Measurements from ENCODE around the gene SLC13A4.
"Not testable (repeated sequence)": the region's sequence is repeated elsewhere in the genome, so short reads cannot be mapped to it uniquely, and the experiment has no call there.

The SLC13A4 gene

GRCh38 chr7:135742371-135742770, 14.4 kb upstream of the SLC13A4 start:
- no peak overlapping the region for H3K4me3 Mint-ChIP-seq
- no peaks in the 10 kb centered on the region for H3K27me3 Mint-ChIP-seq (ENCODE audit: low read depth)
- DNase-seq (ENCODE audit: low spot score): no peak
- no peaks in the 10 kb centered on the region for H3K36me3 Mint-ChIP-seq (ENCODE audit: low read depth)
- H3K9me3 Mint-ChIP-seq: no peaks in the 10 kb centered on the region
- H3K27ac Mint-ChIP-seq: no peak overlapping the region
- no peaks in the 10 kb centered on the region for H3K4me1 Mint-ChIP-seq (ENCODE audit: low read depth)

- Mint-ChIP-seq H3K27ac (no peak overlapping the region), H3K4me3 (no peak overlapping the region), H3K4me1 (ENCODE audit: low read depth) (no peaks in the 10 kb centered on the region), H3K36me3 (ENCODE audit: low read depth) (no peaks in the 10 kb centered on the region), H3K9me3 (no peaks in the 10 kb centered on the region), H3K27me3 (ENCODE audit: low read depth) (no peaks in the 10 kb centered on the region)
- DNase-seq (ENCODE audit: low spot score): no peak
These were observed 13.9 kb upstream of the SLC13A4 start for GRCh38 chr7:135741905-135742304.

- no peaks in the 10 kb centered on the region for H3K9me3 Mint-ChIP-seq
- DNase-seq (ENCODE audit: low spot score): no peak
- H3K36me3 Mint-ChIP-seq (ENCODE audit: low read depth): no peaks in the 10 kb centered on the region
- peaks cover 2% of the 10 kb centered on the region for H3K27me3 Mint-ChIP-seq (ENCODE audit: low read depth)
- H3K4me1 Mint-ChIP-seq (ENCODE audit: low read depth): no peaks in the 10 kb centered on the region
- no peak overlapping the region for H3K4me3 Mint-ChIP-seq
- H3K27ac Mint-ChIP-seq: no peak overlapping the region
These were observed 12.9 kb upstream of the SLC13A4 start for GRCh38 chr7:135740889-135741288.

- not testable (repeated sequence) for DNase-seq (ENCODE audit: low spot score); H3K27me3 Mint-ChIP-seq (ENCODE audit: low read depth); H3K9me3 Mint-ChIP-seq; H3K4me3 Mint-ChIP-seq; H3K27ac Mint-ChIP-seq; H3K36me3 Mint-ChIP-seq (ENCODE audit: low read depth); H3K4me1 Mint-ChIP-seq (ENCODE audit: low read depth)
These were observed 9.3 kb upstream of the SLC13A4 start for GRCh38 chr7:135737306-135737647.

- peaks cover 3% of the 10 kb centered on the region for H3K27me3 Mint-ChIP-seq (ENCODE audit: low read depth)
- H3K4me1 Mint-ChIP-seq (ENCODE audit: low read depth): no peaks in the 10 kb centered on the region
- H3K9me3 Mint-ChIP-seq: no peaks in the 10 kb centered on the region
- H3K36me3 Mint-ChIP-seq (ENCODE audit: low read depth): no peaks in the 10 kb centered on the region
- H3K4me3 Mint-ChIP-seq: no peak overlapping the region
- DNase-seq (ENCODE audit: low spot score): no peak
- no peak overlapping the region for H3K27ac Mint-ChIP-seq
These were observed 8.8 kb upstream of the SLC13A4 start for GRCh38 chr7:135736586-135737305.

- no peak for DNase-seq (ENCODE audit: low spot score)
- Mint-ChIP-seq H3K27me3 (ENCODE audit: low read depth) (peaks cover 7% of the 10 kb centered on the region), H3K36me3 (ENCODE audit: low read depth) (no peaks in the 10 kb centered on the region), H3K27ac (no peak overlapping the region), H3K4me1 (ENCODE audit: low read depth) (no peaks in the 10 kb centered on the region), H3K9me3 (no peaks in the 10 kb centered on the region), H3K4me3 (no peak overlapping the region)
These were observed 6.3 kb upstream of the SLC13A4 start for GRCh38 chr7:135734343-135734689.

- no peak overlapping the region for H3K27ac Mint-ChIP-seq
- DNase-seq (ENCODE audit: low spot score): no peak
- H3K4me3 Mint-ChIP-seq: no peak overlapping the region
- H3K9me3 Mint-ChIP-seq: no peaks in the 10 kb centered on the region
- peaks cover 7% of the 10 kb centered on the region for H3K27me3 Mint-ChIP-seq (ENCODE audit: low read depth)
- H3K4me1 Mint-ChIP-seq (ENCODE audit: low read depth): no peaks in the 10 kb centered on the region
- no peaks in the 10 kb centered on the region for H3K36me3 Mint-ChIP-seq (ENCODE audit: low read depth)
These were observed 5.8 kb upstream of the SLC13A4 start for GRCh38 chr7:135733603-135734342.

GRCh38 chr7:135731131-135731530, 3.1 kb upstream of the SLC13A4 start:
- no peak overlapping the region for H3K27ac Mint-ChIP-seq
- H3K36me3 Mint-ChIP-seq (ENCODE audit: low read depth): no peaks in the 10 kb centered on the region
- H3K27me3 Mint-ChIP-seq (ENCODE audit: low read depth): peaks cover 11% of the 10 kb centered on the region
- no peaks in the 10 kb centered on the region for H3K9me3 Mint-ChIP-seq
- no peak for DNase-seq (ENCODE audit: low spot score)
- no peaks in the 10 kb centered on the region for H3K4me1 Mint-ChIP-seq (ENCODE audit: low read depth)
- no peak overlapping the region for H3K4me3 Mint-ChIP-seq

GRCh38 chr7:135729230-135729629, 1.2 kb upstream of the SLC13A4 start:
- Mint-ChIP-seq H3K4me3 (no peak overlapping the region), H3K27me3 (ENCODE audit: low read depth) (peaks cover 10% of the 10 kb centered on the region), H3K4me1 (ENCODE audit: low read depth) (no peaks in the 10 kb centered on the region), H3K9me3 (no peaks in the 10 kb centered on the region), H3K27ac (no peak overlapping the region), H3K36me3 (ENCODE audit: low read depth) (no peaks in the 10 kb centered on the region)
- no peak for DNase-seq (ENCODE audit: low spot score)

- Mint-ChIP-seq H3K4me1 (ENCODE audit: low read depth) (no peaks in the 10 kb centered on the region), H3K36me3 (ENCODE audit: low read depth) (no peaks in the 10 kb centered on the region), H3K4me3 (no peak overlapping the region), H3K27me3 (ENCODE audit: low read depth) (peaks cover 10% of the 10 kb centered on the region), H3K27ac (no peak overlapping the region), H3K9me3 (no peaks in the 10 kb centered on the region)
- DNase-seq (ENCODE audit: low spot score): no peak
These were observed 894 bp downstream of the SLC13A4 start for GRCh38 chr7:135726911-135727673.

GRCh38 chr7:135726276-135726788, 1.7 kb downstream of the SLC13A4 start:
- Mint-ChIP-seq H3K36me3 (ENCODE audit: low read depth) (no peaks in the 10 kb centered on the region), H3K27ac (no peak overlapping the region), H3K27me3 (ENCODE audit: low read depth) (peaks cover 8% of the 10 kb centered on the region), H3K9me3 (no peaks in the 10 kb centered on the region), H3K4me3 (no peak overlapping the region), H3K4me1 (ENCODE audit: low read depth) (no peaks in the 10 kb centered on the region)
- no peak for DNase-seq (ENCODE audit: low spot score)

- Mint-ChIP-seq H3K27me3 (ENCODE audit: low read depth) (peaks cover 6% of the 10 kb centered on the region), H3K9me3 (no peaks in the 10 kb centered on the region), H3K36me3 (ENCODE audit: low read depth) (no peaks in the 10 kb centered on the region), H3K27ac (no peak overlapping the region), H3K4me3 (no peak overlapping the region), H3K4me1 (ENCODE audit: low read depth) (no peaks in the 10 kb centered on the region)
- DNase-seq (ENCODE audit: low spot score): no peak
These were observed 4.6 kb downstream of the SLC13A4 start for GRCh38 chr7:135723411-135723810.

- peaks cover 3% of the 10 kb centered on the region for H3K27me3 Mint-ChIP-seq (ENCODE audit: low read depth)
- H3K4me3 Mint-ChIP-seq: no peak overlapping the region
- DNase-seq (ENCODE audit: low spot score): no peak
- no peaks in the 10 kb centered on the region for H3K36me3 Mint-ChIP-seq (ENCODE audit: low read depth)
- H3K27ac Mint-ChIP-seq: no peak overlapping the region
- no peaks in the 10 kb centered on the region for H3K4me1 Mint-ChIP-seq (ENCODE audit: low read depth)
- H3K9me3 Mint-ChIP-seq: no peaks in the 10 kb centered on the region
These were observed 6.7 kb downstream of the SLC13A4 start for GRCh38 chr7:135721198-135721820.

GRCh38 chr7:135719688-135720087, 8.3 kb downstream of the SLC13A4 start:
- no peak overlapping the region for H3K27ac Mint-ChIP-seq

More at GRCh38 chr7:135719688-135720087, 8.3 kb downstream of the SLC13A4 start:
- Mint-ChIP-seq H3K9me3 (no peaks in the 10 kb centered on the region), H3K4me1 (ENCODE audit: low read depth) (no peaks in the 10 kb centered on the region), H3K4me3 (no peak overlapping the region), H3K36me3 (ENCODE audit: low read depth) (no peaks in the 10 kb centered on the region), H3K27me3 (ENCODE audit: low read depth) (peaks cover 2% of the 10 kb centered on the region)
- no peak for DNase-seq (ENCODE audit: low spot score)
